ENCODE data around the gene TLE7.

DNA sequence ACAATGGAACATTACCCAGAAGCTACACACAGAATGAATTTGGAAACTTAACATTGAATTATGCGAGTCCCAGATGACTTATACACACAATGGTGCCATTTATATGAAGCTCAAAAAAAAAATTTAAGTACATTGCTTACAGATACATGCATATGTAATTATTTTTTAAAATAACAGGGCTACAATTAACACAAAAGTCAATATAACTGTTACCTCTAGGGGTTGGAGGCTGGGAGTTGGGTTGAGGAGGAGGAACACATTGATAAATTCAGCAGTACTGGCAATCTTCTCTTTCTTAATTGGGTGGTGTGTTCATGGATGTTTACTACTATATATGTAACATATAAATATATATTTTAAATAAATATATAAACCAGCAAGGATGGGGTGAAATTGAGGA lies 19.1 kb upstream of the TLE7 start:
- TF ChIP-seq, protein P1, sequence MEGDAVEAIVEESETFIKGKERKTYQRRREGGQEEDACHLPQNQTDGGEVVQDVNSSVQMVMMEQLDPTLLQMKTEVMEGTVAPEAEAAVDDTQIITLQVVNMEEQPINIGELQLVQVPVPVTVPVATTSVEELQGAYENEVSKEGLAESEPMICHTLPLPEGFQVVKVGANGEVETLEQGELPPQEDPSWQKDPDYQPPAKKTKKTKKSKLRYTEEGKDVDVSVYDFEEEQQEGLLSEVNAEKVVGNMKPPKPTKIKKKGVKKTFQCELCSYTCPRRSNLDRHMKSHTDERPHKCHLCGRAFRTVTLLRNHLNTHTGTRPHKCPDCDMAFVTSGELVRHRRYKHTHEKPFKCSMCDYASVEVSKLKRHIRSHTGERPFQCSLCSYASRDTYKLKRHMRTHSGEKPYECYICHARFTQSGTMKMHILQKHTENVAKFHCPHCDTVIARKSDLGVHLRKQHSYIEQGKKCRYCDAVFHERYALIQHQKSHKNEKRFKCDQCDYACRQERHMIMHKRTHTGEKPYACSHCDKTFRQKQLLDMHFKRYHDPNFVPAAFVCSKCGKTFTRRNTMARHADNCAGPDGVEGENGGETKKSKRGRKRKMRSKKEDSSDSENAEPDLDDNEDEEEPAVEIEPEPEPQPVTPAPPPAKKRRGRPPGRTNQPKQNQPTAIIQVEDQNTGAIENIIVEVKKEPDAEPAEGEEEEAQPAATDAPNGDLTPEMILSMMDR (IDR thresholded peaks at IDR 0.05), result no peak
- TF ChIP-seq POLR2A (IDR thresholded peaks at IDR 0.05), result no peak
